SW 1271 (cell line): ENCODE measurements around the gene VKORC1.
A peak's percentile ranks its signal among the peaks of the same experiment; 100 is the strongest.
"Not testable (repeated sequence)": the region's sequence is repeated elsewhere in the genome, so short reads cannot be mapped to it uniquely, and the experiment has no call there.

ENCODE experiments used
- DNase-seq, 2 experiments: peaks; one replicate each; lab custom pipeline; 2025; lab: John Stamatoyannopoulos, UW

The VKORC1 gene

DNA sequence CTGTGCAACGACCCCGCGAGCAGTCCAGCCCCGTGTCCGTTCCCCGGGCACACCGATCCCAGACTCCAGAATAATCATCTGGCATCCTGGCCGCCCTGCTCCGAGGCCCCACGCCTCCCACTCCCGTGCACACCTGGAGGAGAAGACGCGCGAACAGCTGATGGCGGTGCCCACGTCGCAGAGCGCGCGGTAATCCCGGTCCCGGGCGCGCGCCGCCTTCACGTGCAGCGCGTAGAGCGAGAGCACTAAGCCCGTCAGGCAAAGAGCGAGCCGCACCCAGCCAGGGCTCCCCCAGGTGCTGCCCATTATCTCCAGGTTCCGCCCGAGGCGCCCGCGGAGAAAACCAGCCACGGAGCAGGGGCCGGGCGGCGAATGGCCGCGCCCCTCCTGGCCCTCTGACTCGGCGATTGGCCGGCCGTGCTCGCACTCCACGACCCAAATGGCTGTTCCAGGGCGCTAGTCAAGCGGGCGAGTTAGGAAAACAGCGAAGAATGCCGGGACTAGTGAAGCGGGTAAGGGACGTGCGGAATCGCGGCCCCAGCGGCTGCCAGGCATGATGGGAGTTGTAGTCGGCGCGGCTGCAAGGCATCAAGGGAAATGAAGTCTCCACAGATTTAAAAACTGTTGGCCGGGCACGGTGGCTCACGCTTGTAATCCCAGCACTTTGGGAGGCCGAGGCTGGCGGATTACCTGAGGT is at the start of gene VKORC1:
Gene VKORC1, minus strand, starts transcription at position 374 of the 697 bp plus-strand sequence. Its CDS starts 68 bp downstream, at position 306.
- peak; percentile 92 to 97 for DNase-seq

DNA sequence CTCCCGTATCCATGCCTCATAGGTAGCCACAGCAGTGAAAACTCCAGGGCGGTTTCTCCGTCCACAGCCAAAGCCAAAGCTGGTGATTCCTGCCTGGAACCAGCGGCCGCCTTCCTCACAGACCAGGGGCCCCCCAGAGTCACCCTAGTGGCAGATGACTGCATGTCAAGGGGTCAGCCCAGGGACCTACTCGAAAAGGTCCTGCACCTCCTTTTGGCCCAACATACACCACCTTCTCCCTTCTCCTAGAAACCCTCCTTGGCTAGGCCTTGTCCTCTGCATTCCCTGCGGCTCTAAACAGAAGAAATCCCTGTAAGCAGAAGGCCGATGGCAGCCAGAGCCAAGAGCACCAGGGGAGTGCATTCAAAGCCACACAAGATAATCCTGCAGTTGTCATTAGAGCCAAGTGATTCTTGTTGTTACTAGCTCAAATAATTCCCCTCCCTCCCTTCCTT is 49.1 kb upstream of the VKORC1 start:
- no peak for DNase-seq

DNA sequence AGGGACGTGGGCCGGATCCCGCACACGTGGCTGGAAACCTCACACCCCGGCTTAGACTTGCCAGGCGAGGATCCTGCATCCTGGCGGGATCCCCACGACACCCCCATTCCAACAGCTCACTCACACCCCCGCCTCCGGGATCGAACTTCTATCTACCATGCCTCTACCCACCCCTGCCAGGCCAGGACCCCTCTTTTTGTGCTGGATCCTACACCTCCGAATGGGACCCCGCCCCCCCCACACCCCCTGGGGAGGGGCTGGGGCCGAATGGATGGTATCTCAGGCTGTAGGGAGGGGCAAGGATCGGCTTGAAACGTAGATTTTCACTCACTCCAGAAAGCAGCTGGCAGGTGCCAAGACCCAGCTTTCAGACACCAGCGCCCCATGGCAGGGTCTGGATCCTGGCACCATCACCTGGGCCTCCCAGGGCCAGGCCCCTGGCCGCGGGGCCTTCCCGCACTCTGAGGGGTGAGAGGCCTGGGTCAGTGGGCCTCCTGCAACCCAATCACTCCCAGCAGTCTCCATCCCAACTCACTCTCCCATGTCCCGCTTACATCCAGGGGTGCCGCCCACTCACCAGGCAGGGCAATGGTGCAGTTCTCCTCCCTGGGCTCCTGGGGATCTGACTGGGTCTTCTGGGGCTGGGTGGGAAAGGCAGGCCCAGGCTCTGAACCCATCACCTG is 48.6 kb upstream of the VKORC1 start:
- DNase-seq: no peak

DNA sequence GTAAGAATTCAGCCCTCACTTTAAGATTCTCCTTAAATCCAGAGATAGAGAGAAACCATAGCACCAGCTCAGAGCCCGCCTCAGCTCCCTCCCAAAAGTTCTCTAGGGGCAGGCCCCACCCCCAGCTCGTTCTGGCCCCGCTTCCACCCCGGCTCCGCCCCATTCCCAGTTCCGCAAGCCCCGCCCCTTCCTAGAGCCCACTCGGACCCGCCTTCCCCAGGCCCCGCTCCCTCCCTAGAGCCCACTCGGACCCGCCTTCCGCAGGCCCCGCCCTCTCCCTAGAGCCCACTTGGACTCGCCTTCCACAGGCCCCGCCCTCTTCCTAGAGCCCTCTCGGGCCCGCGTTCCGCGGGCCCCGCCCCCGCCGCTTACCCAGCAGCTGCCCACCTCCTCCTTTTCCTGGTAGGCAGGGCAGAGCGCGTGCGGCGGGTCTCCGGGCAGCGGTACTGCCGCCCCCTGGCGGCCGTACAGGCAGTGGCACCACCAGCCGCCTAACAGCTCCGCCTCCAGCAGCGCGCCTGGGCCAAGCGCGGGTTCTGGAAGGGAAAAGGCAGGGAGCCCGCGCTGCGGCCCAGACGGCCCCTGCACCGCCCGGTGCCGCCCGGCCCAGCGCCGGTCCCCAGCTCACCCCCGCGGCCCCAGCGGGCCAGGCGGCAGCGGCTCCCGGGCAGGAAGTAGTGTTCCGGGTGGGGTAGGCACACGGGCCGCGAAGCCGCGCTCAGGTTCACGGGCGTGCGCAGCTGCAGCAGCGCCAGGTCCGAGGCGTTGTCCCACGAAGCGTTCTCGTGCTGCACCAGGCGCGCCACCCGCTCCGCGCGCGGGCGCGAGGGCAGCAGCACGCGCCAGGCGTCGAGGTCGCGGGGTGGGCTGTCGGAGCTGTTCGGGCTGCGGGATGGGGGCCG is 47.8 kb upstream of the VKORC1 start:
- DNase-seq: peak; percentile 95 to 99

DNA sequence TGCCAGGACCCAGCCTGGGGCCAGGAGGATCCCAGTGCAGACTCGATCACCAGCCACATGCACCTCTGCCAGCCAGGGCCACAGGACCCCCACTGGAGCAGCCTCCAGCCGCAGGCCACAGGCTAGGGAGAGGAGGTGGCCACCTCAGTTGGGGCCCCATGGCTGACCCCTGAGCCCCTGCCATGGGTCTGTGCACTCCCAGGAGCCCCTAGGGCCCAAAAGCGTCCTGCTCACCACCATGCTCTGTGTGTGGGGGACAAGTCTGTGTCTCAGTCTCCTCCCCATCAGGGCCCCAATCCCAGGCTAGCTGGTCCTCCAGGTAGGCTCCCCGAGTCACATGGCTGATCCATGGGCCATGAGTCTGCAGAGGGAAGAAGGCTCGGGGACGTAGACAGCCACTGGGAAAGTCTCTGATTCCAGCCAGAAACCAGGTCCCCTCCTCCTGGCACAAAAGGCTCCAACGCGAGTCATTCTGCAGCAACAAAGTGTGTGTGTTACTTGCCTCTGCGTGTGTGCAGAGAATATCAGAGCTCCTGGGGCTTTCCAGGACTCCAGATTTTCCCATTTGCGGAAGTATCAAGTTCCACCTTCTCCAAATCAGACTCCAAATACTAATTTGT is 47.0 kb upstream of the VKORC1 start:
- no peak for DNase-seq

DNA sequence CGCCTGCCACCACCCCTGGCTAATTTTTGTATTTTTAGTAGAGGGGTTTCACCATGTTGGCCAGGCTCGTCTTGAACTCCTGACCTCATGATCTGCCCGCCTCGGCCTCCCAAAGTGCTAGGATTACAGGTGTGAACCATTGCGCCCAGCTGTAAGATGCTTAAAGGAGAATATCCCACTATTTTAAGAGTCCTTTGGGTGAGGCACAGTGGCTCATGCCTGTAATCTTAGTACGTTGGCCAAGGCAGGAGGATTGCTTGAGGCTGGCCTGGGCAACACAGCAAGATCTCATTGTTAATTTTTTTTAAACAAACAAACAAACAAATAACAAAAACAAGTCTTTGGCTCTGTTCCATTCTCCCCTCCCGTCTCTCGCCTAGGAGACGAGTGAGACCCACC is 46.5 kb upstream of the VKORC1 start:
- DNase-seq: not testable (repeated sequence)

DNA sequence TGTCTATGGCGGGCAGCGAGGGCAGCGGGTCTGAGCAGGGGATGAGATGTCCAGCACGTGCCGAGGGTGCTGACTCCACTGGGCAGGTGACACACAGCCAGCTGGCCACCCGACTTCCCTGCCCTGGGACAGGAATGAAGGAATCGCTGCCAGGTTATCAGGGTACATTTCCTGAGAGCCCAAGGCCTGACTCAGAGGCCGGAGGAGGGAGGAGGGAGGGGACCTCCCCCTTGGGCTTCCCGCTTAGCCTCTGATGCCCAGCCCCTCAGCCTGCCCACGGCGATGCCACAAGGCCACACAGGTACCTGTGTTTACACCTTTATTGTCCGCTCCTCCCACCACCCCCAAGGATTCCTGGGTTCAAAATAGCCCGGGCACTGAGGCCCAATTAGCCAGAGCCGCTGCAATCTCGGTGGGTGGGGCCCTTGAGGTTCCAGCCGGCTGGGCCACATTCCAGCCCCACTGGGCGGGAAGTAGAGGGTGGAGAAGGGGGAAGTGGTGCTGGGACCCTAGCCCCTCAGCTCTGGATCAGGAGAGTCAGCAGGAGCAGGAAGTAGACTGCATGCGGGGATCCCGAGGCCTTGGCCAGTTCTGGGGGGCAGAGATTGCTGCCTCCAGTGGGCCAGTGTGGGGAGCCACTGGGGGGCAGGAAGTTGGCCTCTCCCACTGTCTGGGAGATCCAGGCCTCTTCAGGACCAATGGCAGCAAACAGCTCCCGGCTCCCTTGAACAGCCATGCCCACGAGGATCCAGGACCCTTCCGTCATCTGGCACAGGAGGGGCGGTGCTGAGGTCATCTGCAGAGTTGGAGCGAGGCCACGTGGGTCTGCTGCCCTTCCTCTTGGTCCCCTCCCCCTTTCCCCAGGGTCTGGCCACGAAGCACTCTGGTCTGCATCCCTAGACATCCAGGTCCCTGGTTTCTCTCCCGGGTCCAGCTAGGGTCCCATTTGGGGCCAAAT is 44.3 kb upstream of the VKORC1 start:
- DNase-seq: peak; percentile 80 to 88

DNA sequence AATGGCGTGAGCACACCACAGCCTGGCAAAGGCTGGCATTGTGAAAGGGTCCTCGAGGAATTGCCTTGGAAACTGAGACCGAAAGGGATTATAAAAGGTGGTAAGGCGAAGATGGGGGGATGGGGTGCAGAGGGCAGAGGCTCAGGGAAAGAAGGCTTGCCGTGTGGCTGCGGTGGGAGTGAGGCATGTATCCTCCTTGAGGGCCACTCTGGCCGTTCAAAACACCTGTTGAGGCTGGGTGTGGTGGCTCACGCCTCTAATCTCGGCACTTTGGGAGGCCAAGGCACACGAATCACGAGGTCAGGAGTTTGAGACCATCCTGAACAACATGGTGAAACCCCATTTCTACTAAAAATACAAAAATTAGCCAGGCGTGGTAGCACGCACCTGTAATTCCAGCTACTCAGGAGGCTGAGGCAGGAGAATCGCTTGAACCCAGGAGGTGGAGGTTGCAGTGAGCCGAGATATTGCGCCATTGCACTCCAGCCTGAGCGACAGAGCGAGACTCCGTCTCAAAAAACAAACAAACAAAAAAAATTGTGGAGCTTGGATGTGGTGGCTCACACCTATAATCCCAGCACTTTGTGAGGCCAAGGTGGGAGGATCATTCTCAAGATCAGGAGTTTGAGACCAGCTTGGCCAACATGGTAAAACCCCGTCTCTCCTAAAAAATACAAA is 42.4 kb upstream of the VKORC1 start:
- not testable (repeated sequence) for DNase-seq

DNA sequence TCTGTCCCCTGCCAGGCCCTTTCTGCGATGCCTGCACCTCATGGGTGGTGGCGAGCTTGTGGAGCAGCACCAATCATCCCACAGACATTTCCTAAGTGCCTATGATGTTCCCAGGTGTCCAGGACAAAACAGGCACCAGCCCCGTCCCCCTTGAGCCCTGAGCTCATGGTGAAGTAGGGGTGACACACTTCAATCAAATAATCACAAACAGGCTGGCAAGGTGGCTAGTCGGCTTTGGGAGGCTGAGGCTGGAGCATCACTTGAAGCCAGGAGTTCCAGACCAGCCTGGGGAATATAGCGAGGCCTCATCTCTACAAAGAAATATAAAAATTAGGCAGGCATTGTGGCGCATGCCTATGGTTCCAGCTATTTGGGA is 41.7 kb upstream of the VKORC1 start:
- no peak for DNase-seq

DNA sequence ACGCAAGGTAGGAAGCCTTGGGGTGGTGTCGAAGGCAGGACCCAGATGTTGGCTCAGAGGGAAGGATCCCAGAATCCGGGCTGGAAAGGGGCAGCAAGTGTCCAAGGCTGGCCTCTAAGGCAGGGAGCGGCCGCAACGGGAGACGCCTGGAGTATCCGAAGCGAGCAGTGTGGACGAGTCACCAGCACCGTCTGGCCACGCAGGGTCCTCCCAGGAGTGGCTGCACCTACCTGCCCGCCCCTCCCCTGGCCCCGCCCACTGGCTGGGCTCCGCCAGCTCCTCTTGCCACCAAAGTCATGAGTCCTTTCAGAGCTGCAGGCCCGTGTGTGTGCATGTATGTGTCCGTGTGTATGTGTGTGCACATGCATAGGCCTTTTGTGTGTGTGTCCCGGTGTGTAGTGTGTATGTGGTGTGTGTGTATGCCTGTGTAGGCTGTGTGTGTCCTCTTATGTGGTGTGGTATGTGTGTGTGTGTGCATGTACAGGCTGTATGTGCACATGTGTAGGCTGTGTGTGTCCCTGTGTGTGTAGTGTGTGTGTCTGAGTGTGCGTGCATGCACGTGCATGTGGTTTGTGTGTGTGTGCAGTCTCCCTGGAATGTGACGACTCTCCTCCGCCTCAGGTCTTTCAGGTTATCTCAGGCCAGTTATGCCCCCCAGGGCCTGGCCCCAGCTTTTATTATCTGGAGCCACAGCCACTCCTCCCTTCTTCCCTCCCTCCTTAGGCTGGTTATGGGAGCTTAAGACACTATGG is 41.1 kb upstream of the VKORC1 start, which contains the start of gene PRSS8:
Gene PRSS8, minus strand, starts transcription at position 193 of the 752 bp plus-strand sequence. CDS start 229 bp downstream, outside the sequence.
- no peak for DNase-seq

DNA sequence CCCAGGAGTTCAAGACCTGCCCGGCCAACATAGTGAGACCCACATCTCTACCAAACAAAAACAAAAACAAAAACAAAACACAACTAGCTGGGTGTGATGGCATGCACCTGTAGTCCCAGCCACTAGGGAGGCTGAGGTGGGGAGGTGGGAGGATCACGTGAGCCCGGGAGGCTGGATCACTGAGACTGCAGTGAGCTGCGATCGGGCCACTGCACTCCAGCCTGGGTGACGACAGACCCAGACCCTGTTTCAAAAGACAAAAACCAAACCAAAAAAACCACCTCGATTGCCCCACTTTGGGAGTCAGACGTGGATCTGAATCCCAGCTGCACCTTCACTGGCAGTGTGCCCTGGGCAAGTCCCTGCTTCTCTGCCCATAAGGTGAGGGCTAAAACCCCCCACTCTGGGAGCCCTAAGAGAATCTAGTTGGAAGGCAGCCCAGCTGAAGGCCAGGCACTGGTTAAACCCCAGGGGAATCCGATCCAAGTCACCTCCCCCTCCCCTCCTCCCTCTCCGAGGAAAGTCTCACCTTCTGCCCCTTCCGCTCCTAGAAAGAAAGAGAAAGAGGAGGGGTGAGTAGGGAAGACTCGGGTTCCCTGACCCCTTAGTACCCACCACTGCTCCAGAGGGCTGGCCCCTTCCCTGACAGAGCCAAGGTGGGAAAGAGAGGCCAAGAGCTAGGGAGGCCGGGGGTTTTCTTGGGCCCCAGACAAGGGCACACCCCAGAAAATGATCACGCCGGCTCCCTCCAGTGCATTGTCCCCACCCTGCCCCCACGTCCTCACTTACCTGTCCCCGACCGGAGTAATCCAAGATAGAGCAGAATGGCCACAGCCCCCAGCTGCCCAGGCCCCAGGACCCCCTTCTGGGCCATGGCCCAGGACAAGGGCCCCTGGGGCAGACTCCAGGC is 40.3 kb upstream of the VKORC1 start:
- DNase-seq: no peak

DNA sequence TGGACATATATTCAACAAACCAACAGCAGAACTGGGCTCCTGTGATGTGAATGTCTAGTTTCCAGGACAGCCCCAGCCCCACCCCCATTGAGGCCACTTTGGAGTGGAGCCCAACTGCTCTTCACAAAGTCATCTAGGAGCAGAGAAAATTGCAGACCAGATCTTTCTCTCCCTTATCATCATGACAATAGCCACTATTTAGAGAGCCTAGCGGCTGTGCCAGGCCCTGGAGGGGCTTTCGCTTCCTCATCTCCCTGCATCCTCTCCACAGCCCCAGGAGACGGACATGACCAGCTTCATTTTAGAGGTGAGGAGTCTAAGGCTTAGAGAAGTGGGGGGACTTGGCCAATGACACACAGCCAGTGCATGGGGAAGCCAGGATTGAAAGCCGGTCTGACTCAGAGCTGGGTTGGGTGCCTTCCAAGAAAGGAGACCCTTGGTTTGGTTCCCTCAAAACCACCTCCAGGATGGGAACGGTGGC is 39.5 kb upstream of the VKORC1 start:
- no peak for DNase-seq

DNA sequence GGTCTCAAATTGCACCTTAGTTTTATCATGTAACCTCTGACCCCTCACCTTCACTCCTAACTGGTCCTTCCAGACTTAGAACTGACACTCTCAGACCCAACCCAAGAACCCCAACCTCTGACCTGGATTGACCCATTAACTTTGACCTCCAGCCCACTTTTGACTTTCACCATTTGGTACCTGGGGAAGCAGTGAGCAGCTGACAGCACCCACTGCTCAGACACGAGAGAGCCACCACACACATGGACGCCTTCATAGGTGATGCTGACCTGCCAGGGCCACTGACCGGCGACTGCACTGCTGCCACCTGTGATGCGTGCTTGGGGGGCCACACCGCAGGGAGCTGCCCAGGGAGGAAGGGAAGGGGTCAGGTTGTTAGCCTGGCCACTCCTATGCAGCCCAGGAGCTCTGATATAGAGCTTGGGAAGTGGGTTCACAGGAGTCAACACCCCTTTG is 38.5 kb upstream of the VKORC1 start:
- no peak for DNase-seq

DNA sequence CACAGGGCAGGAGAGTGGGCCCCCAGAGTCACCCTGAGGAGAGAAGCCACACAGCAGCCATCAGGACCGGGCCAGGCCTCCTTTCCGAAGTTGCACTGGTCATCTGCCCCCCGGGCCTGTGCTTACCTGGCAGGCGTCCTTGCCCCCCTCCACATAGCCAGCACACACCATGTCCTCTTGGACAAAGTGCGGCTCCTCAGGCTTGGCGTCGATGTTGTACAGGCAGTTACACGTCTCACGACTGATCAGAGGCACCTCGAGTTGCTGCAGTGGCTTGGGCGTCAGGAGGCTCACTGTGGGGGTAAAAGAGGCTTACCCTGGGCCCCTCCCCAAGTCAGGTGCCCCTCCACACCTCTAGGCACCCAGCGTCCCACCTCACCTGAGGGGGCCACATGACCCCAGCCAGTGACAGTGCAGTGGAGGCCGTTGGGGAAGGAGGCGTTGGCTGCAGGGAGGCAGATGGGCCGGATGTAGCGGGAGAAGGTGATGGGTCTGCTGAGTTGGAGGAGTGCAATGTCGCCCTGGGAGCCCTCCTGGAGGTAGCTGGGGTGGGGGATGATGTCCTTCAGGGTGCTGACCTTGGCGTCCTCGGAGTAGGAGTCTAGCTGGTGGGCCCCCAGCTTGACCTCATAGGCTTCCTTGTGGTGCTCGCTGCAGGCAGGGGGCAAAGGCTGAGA is 37.8 kb upstream of the VKORC1 start:
- no peak for DNase-seq

DNA sequence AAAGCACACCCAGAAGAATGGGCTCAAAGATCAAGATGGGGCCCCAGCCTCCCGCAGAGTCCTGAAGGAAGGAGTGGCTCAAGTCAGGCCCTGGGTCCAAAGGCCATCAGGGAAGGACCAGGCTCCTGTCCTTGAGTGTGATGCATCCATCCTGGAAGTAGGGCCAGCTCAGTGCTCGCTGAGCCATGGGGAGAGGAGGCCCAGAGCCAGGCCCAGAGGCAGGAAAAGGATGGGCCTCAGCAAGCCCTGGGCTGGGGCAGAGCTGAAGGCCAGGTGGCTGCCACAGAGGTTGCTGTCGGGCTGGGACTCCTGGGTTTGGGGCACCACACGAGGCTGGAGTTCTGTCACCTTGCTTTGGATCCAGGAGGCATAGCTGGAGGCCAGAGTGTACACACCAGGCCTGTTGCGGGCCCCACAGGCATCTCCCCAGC is 37.3 kb upstream of the VKORC1 start:
- DNase-seq: no peak

DNA sequence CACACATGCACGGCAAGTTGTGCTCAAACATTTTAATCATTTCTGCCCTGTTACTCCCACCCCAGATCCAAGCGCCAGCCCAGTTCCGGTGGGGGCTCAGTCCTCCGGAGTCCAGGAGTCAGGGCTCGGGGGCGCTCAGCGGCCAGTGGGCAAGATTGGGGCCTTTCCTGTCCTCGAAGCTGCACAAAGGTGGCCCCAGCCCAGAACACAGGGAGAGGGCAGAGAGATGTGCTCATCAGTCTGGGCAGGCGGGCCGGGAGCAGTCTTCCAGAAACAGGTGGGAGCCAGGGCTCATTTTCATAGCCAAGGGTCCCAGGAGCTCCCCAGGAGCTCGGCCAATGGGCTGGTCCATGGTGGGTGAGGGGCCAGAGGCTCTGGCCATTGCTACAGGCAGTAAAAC is 36.8 kb upstream of the VKORC1 start:
- no peak for DNase-seq

DNA sequence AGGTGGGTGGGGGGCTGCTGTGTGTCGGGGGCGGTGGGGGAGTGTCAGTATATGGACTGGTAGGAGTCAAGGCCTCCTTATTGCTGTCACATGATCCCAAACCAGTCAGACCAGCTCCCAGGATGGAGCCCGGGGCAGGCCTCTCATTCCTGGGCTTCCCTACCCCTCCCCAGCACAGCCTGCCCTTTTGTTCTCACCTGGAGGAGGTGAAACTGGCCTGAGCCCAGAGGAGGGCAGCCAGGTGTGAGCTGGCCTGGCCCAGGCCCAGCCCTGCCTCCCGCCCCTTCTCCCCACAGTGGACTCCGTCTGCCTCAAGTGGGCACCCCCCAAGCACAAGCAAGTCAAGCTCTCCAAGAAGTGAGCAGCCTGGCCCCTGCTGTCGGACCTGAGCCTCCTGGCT is 36.3 kb upstream of the VKORC1 start:
- DNase-seq: no peak
